ENCODE data around the gene MARK3.

MARK3 gene

DNA sequence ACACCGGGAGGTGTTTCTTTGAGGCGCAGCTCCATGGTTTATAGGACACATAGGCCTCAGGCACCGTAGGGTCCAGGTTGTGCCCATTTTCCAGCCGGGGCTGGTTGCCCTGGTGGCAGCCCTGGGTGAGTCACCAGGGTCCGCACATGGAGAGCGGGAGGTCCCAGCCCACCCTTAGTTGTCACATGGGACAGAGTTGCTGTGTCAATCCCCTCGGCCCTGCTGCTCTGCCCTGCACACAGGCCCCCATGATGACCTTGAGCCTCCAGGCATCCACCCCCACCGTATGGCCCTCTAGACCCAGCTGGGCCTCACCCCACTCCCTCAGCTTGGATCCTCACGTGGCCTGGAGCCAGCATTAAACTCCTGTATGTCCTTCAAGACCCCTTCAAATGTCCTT lies 151.5 kb downstream of the MARK3 start:
- no peaks in the 10 kb centered on the region for H3K27me3 ChIP-seq (ENCODE audit: insufficient read depth, low read length, poor library complexity)
- H3K4me3 ChIP-seq (ENCODE audit: low read depth in 1 of 2, low read length in 2 of 2) = no peak overlapping the region
- H4K20me1 ChIP-seq (ENCODE audit: insufficient read depth, low read length) = peaks cover 69% of the 10 kb centered on the region
- ATAC-seq (ENCODE audit: insufficient read depth, low read depth) (no peak), DNase-seq (no peak)
- H3K79me2 ChIP-seq (ENCODE audit: insufficient read depth, low read length) = peaks cover 11% of the 10 kb centered on the region
- H3K36me3 ChIP-seq (ENCODE audit: insufficient read depth, low read length) = peaks cover 42% of the 10 kb centered on the region
- H3K9ac ChIP-seq (ENCODE audit: low read depth, low read length) = no peak overlapping the region
- no peaks in the 10 kb centered on the region for H3K9me3 ChIP-seq (ENCODE audit: insufficient read depth, low read length, severe bottlenecking)
- H2AFZ ChIP-seq (ENCODE audit: low read depth, low read length) = no peak overlapping the region
- peaks cover under 1% of the 10 kb centered on the region; the same call in 1 of the 2 replicates for H3K4me1 ChIP-seq (ENCODE audit: insufficient read depth, low read length)
- H3K4me2 ChIP-seq (ENCODE audit: insufficient read depth, low read length) = no peak overlapping the region
- no peak for TF ChIP-seq EZH2 (IDR thresholded peaks at IDR 0.05; ENCODE audit: borderline replicate concordance, low read depth, low read length, severe bottlenecking)
- TF ChIP-seq, protein P1, sequence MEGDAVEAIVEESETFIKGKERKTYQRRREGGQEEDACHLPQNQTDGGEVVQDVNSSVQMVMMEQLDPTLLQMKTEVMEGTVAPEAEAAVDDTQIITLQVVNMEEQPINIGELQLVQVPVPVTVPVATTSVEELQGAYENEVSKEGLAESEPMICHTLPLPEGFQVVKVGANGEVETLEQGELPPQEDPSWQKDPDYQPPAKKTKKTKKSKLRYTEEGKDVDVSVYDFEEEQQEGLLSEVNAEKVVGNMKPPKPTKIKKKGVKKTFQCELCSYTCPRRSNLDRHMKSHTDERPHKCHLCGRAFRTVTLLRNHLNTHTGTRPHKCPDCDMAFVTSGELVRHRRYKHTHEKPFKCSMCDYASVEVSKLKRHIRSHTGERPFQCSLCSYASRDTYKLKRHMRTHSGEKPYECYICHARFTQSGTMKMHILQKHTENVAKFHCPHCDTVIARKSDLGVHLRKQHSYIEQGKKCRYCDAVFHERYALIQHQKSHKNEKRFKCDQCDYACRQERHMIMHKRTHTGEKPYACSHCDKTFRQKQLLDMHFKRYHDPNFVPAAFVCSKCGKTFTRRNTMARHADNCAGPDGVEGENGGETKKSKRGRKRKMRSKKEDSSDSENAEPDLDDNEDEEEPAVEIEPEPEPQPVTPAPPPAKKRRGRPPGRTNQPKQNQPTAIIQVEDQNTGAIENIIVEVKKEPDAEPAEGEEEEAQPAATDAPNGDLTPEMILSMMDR (IDR thresholded peaks at IDR 0.05; ENCODE audit: borderline replicate concordance, extremely low read depth, low read length, poor library complexity, severe bottlenecking) = no peak
- H3K27ac ChIP-seq (ENCODE audit: low read length) = no peak overlapping the region

GRCh38 chr14:103537175-103537990 lies 152.2 kb downstream of the MARK3 start:
- H4K20me1 ChIP-seq (ENCODE audit: insufficient read depth, low read length) = peaks cover 70% of the 10 kb centered on the region
- no peak overlapping the region for H3K27ac ChIP-seq (ENCODE audit: low read length)
- H3K36me3 ChIP-seq (ENCODE audit: insufficient read depth, low read length) = peaks cover 36% of the 10 kb centered on the region
- H2AFZ ChIP-seq (ENCODE audit: low read depth, low read length) = no peak overlapping the region
- H3K27me3 ChIP-seq (ENCODE audit: insufficient read depth, low read length, poor library complexity) = no peaks in the 10 kb centered on the region
- ATAC-seq (ENCODE audit: insufficient read depth, low read depth) (0 out of 3 replicates have a peak, but pooled peaks have one; percentile 8), DNase-seq (no peak)
- no peak overlapping the region for H3K9ac ChIP-seq (ENCODE audit: low read depth, low read length)
- no peak overlapping the region for H3K4me2 ChIP-seq (ENCODE audit: insufficient read depth, low read length)
- TF ChIP-seq, protein P1 (IDR thresholded peaks at IDR 0.05; ENCODE audit: borderline replicate concordance, extremely low read depth, low read length, poor library complexity, severe bottlenecking) = no peak
- H3K79me2 ChIP-seq (ENCODE audit: insufficient read depth, low read length) = peaks cover 4% of the 10 kb centered on the region; the same call in 1 of the 2 replicates
- H3K4me3 ChIP-seq (ENCODE audit: low read depth in 1 of 2, low read length in 2 of 2) = no peak overlapping the region
- H3K4me1 ChIP-seq (ENCODE audit: insufficient read depth, low read length) = no peaks in the 10 kb centered on the region
- H3K9me3 ChIP-seq (ENCODE audit: insufficient read depth, low read length, severe bottlenecking) = no peaks in the 10 kb centered on the region

GRCh38 chr14:103538291-103539055 lies 153.3 kb downstream of the MARK3 start:
- Histone ChIP-seq H3K9ac (ENCODE audit: low read depth, low read length) (no peak overlapping the region), H3K36me3 (ENCODE audit: insufficient read depth, low read length) (peaks cover 26% of the 10 kb centered on the region), H3K4me3 (ENCODE audit: low read depth in 1 of 2, low read length in 2 of 2) (no peak overlapping the region), H3K9me3 (ENCODE audit: insufficient read depth, low read length, severe bottlenecking) (no peaks in the 10 kb centered on the region), H3K27me3 (ENCODE audit: insufficient read depth, low read length, poor library complexity) (no peaks in the 10 kb centered on the region), H3K4me1 (ENCODE audit: insufficient read depth, low read length) (no peaks in the 10 kb centered on the region), H3K27ac (ENCODE audit: low read length) (no peak overlapping the region), H4K20me1 (ENCODE audit: insufficient read depth, low read length) (peaks cover 63% of the 10 kb centered on the region), H3K79me2 (ENCODE audit: insufficient read depth, low read length) (no peaks in the 10 kb centered on the region), H3K4me2 (ENCODE audit: insufficient read depth, low read length) (no peak overlapping the region), H2AFZ (ENCODE audit: low read depth, low read length) (no peak overlapping the region)
- peak; percentile 15; the same call in 1 of the 3 replicates for ATAC-seq (ENCODE audit: insufficient read depth, low read depth)
- no peak for DNase-seq
- no peak for TF ChIP-seq EZH2 (IDR thresholded peaks at IDR 0.05; ENCODE audit: borderline replicate concordance, low read depth, low read length, severe bottlenecking)
- TF ChIP-seq, protein P1 (IDR thresholded peaks at IDR 0.05; ENCODE audit: borderline replicate concordance, extremely low read depth, low read length, poor library complexity, severe bottlenecking) = no peak

Data from DND-41 (cell line).